OCI-LY1 (cell line): ENCODE measurements around the gene MAVS.

ENCODE experiments used
- H2AFZ ChIP-seq: fragments of 200-600 bp; sonication (generic), shearing (Covaris generic); 2 replicates; pipeline ENCODE4 v1.6.0; 2014; ENCODE audit warnings: antibody characterized with exemption, mild to moderate bottlenecking, low read length
- H3F3A ChIP-seq: fragments of 200-600 bp; sonication (generic), shearing (Covaris generic); 2 replicates; pipeline ENCODE4 v1.6.0; 2014; ENCODE audit warnings: mild to moderate bottlenecking, antibody characterized with exemption, low read length, moderate library complexity; ENCODE audit not compliant: insufficient read depth
- H3K27ac ChIP-seq: fragments of 200-600 bp; sonication (generic); 2 replicates; pipeline ENCODE4 v1.5.1; 2014; ENCODE audit warnings: low read length, mixed run types, mild to moderate bottlenecking, low read depth; ENCODE audit not compliant: poor library complexity, severe bottlenecking
- H3K27me3 ChIP-seq: fragments of 200-600 bp; sonication (generic); 2 replicates; pipeline ENCODE4 v1.6.0; 2014; ENCODE audit warnings: antibody characterized with exemption, mild to moderate bottlenecking, low read length, moderate library complexity; ENCODE audit not compliant: insufficient read depth
- H3K36me3 ChIP-seq: fragments of 200-600 bp; sonication (generic); 2 replicates; pipeline ENCODE4 v1.6.1; 2014; ENCODE audit warnings: mild to moderate bottlenecking, antibody characterized with exemption, low read length, moderate library complexity, mixed read lengths; ENCODE audit not compliant: insufficient read depth
- H3K4me1 ChIP-seq: fragments of 200-600 bp; sonication (generic); 2 replicates; pipeline ENCODE4 v1.5.1; 2014; ENCODE audit warnings: mild to moderate bottlenecking, low read length, moderate library complexity; ENCODE audit not compliant: insufficient read depth, severe bottlenecking
- H3K4me2 ChIP-seq: fragments of 200-600 bp; sonication (generic), shearing (Covaris generic); 2 replicates; pipeline ENCODE4 v1.6.1; 2014; ENCODE audit warnings: low read length
- H3K4me3 ChIP-seq: fragments of 200-600 bp; sonication (generic); 2 replicates; pipeline ENCODE4 v1.5.1; 2014; ENCODE audit warnings: low read length, low read depth, mild to moderate bottlenecking, mixed read lengths; ENCODE audit not compliant: poor library complexity, severe bottlenecking
- H3K79me2 ChIP-seq: fragments of 200-600 bp; shearing (Covaris generic); 2 replicates; pipeline ENCODE4 v1.6.1; 2016; ENCODE audit warnings: mixed run types, low read length, mixed read lengths; ENCODE audit not compliant: insufficient read depth
- H3K9ac ChIP-seq: fragments of 200-600 bp; sonication (generic), shearing (Covaris generic); 2 replicates; pipeline ENCODE4 v1.6.1; 2014; ENCODE audit warnings: mild to moderate bottlenecking, low read length, mixed read lengths
- H3K9me2 ChIP-seq: fragments of 200-600 bp; sonication (generic), shearing (Covaris generic); 2 replicates; pipeline ENCODE4 v1.6.1; 2014; ENCODE audit warnings: low read depth, mild to moderate bottlenecking, low read length, mixed read lengths
- H3K9me3 ChIP-seq: fragments of 200-600 bp; shearing (Covaris generic); 2 replicates; pipeline ENCODE4 v1.6.1; 2014; ENCODE audit warnings: low read length, mixed read lengths
- H4K20me1 ChIP-seq: fragments of 200-600 bp; sonication (generic), shearing (Covaris generic); 2 replicates; pipeline ENCODE4 v1.6.0; 2016; ENCODE audit warnings: mild to moderate bottlenecking, low read length; ENCODE audit not compliant: insufficient read depth
- CTCF ChIP-seq: fragments of 200-600 bp; sonication (generic), shearing (Covaris generic); IDR thresholded peaks from 2 replicates; pipeline ENCODE4 v1.5.1; 2017; ENCODE audit warnings: mild to moderate bottlenecking, antibody characterized with exemption, low read length, moderate library complexity, mixed read lengths
- EZH2 ChIP-seq: fragments of 200-600 bp; sonication (generic), shearing (Covaris generic); IDR thresholded peaks from 2 replicates; pipeline ENCODE4 v1.8.0; 2017; ENCODE audit warnings: borderline replicate concordance, mixed run types, mild to moderate bottlenecking, antibody characterized with exemption, low read length, moderate library complexity, mixed read lengths

The MAVS gene

DNA sequence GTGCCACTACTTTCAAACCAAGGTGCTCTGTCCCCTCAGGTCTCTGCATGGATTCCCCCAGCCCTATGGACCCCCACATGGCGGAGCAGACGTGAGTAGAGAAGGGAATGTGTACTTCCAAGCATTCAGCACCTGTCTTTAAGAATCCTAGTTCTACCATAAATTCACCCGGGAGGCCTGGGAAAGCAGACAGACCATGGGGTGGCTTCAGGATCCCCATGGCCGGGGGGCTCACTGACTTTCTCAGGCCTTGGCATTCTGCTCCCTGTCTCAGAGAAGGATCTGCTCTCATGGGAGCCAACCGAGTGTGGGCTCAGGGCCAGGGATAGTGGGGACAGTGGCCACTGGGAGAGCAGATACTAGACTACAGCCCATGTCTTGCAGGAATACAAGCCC, 48.3 kb upstream of the MAVS start:
- peak overlapping the region; percentile 95 for H3K4me2 ChIP-seq
- H3K79me2 ChIP-seq, result 0 out of 2 replicates have a peak, but pooled peaks cover 6% of the 10 kb centered on the region
- H3K36me3 ChIP-seq, result peaks cover 35% of the 10 kb centered on the region
- H3K4me1 ChIP-seq, result peaks cover 44% of the 10 kb centered on the region
- H3K9ac ChIP-seq, result peak overlapping the region; percentile 96
- peak overlapping the region; percentile 95 for H3K27ac ChIP-seq
- H3K4me3 ChIP-seq, result peak overlapping the region; percentile 86
- no peaks in the 10 kb centered on the region for H3K27me3 ChIP-seq
- no peaks in the 10 kb centered on the region for H3F3A ChIP-seq
- TF ChIP-seq EZH2 (no peak), CTCF (no peak)
- no peaks in the 10 kb centered on the region for H3K9me2 ChIP-seq
- H2AFZ ChIP-seq, result no peak overlapping the region
- H3K9me3 ChIP-seq, result no peaks in the 10 kb centered on the region
- no peaks in the 10 kb centered on the region for H4K20me1 ChIP-seq

GRCh38 chr20:3798908-3799248, 47.8 kb upstream of the MAVS start:
- Histone ChIP-seq H4K20me1 (no peaks in the 10 kb centered on the region), H3K9me3 (no peaks in the 10 kb centered on the region), H3K79me2 (0 out of 2 replicates have a peak, but pooled peaks cover 6% of the 10 kb centered on the region), H3K27me3 (no peaks in the 10 kb centered on the region), H3K4me3 (peak overlapping the region; percentile 86), H3K9me2 (no peaks in the 10 kb centered on the region), H2AFZ (no peak overlapping the region), H3K9ac (peak overlapping the region; percentile 96), H3K27ac (peak overlapping the region; percentile 95), H3F3A (no peaks in the 10 kb centered on the region), H3K36me3 (peaks cover 40% of the 10 kb centered on the region), H3K4me1 (peaks cover 44% of the 10 kb centered on the region), H3K4me2 (peak overlapping the region; percentile 95)
- TF ChIP-seq EZH2 (no peak), CTCF (no peak)

DNA sequence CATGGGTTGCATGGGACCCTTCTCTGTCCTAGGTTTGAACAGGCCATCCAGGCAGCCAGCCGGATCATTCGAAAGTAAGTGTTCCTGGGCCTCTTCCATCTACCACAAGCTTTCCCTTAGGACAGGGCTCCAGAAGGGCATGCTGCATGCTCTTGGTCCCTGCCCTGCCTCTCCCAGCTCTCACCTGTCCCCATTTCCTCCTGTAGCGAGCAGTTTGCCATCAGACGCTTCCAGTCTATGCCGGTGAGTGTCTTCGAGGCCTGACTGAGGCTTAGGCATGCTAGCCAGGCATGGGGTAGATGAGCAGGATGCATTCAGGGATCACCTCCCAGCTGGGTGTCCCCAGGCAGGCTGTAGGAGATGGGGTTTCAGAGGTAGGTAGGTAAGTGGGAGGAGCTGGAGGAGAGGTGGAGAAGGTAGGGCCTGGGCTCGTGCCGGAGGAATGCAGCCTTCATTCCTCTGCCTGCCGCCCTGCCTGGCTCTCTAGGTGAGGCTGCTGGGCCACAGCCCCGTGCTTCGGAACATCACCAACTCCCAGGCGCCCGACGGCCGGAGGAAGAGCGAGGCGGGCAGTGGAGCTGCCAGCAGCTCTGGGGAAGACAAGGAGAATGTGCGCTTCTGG, 46.3 kb upstream of the MAVS start:
- no peaks in the 10 kb centered on the region for H3K27me3 ChIP-seq
- H4K20me1 ChIP-seq, result no peaks in the 10 kb centered on the region
- no peak for TF ChIP-seq EZH2
- no peak for TF ChIP-seq CTCF
- peak overlapping the region; percentile 95 for H3K4me2 ChIP-seq
- peak overlapping the region; percentile 19; the same call in 1 of the 2 replicates for H3K9ac ChIP-seq
- no peak overlapping the region for H2AFZ ChIP-seq
- 0 out of 2 replicates have a peak, but pooled peaks cover 6% of the 10 kb centered on the region for H3K79me2 ChIP-seq
- H3K36me3 ChIP-seq, result peaks cover 54% of the 10 kb centered on the region
- no peaks in the 10 kb centered on the region for H3K9me3 ChIP-seq
- peaks cover 36% of the 10 kb centered on the region for H3K4me1 ChIP-seq
- peak overlapping the region; percentile 23 for H3K4me3 ChIP-seq
- no peaks in the 10 kb centered on the region for H3F3A ChIP-seq
- H3K9me2 ChIP-seq, result no peaks in the 10 kb centered on the region
- H3K27ac ChIP-seq, result peak overlapping the region; percentile 95
